ENCODE measurements around the gene EPHB2. TPM values are rescaled to one million over a fixed set of nuclear protein-coding genes. Genes with fewer than 3 reads are reported as not detected.

Gene EPHB2
- total RNA-seq, 1 donor from 2014 or later, result 40.3 TPM

DNA sequence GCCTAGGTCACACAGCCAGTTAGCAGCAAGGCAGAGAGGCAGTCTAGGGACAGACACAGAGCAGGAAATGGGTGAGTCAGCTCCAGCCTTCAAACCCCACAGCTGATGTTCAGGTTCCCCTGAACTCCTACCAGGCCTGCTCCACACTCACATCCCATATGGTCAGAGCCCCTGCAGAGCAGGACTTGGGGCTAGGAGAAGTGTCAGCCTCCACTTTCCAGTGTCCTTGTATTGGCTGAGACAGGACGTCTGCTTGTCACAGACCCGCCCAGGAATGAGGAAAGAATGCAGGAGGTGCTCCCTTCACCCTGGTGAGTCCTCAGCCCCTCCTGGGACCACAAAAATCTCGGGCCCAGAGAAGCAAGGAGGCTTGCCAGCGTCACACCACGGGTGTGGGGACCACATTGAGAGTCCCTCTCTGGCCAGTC lies 169.5 kb downstream of the EPHB2 start:
- no peak for DNase-seq (ENCODE audit: extremely low spot score, unreplicated experiment)
- no peaks in the 10 kb centered on the region for H3K9me3 Mint-ChIP-seq
- H3K4me3 Mint-ChIP-seq, result no peak overlapping the region
- peaks cover 4% of the 10 kb centered on the region for H3K36me3 Mint-ChIP-seq
- TF ChIP-seq, protein P1, sequence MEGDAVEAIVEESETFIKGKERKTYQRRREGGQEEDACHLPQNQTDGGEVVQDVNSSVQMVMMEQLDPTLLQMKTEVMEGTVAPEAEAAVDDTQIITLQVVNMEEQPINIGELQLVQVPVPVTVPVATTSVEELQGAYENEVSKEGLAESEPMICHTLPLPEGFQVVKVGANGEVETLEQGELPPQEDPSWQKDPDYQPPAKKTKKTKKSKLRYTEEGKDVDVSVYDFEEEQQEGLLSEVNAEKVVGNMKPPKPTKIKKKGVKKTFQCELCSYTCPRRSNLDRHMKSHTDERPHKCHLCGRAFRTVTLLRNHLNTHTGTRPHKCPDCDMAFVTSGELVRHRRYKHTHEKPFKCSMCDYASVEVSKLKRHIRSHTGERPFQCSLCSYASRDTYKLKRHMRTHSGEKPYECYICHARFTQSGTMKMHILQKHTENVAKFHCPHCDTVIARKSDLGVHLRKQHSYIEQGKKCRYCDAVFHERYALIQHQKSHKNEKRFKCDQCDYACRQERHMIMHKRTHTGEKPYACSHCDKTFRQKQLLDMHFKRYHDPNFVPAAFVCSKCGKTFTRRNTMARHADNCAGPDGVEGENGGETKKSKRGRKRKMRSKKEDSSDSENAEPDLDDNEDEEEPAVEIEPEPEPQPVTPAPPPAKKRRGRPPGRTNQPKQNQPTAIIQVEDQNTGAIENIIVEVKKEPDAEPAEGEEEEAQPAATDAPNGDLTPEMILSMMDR (conservative IDR thresholded peaks at IDR 0.05), result no peak
- no peak overlapping the region for H3K27ac Mint-ChIP-seq
- no peaks in the 10 kb centered on the region for H3K27me3 Mint-ChIP-seq
- peaks cover 8% of the 10 kb centered on the region for H3K4me1 Mint-ChIP-seq (ENCODE audit: unreplicated experiment)

DNA sequence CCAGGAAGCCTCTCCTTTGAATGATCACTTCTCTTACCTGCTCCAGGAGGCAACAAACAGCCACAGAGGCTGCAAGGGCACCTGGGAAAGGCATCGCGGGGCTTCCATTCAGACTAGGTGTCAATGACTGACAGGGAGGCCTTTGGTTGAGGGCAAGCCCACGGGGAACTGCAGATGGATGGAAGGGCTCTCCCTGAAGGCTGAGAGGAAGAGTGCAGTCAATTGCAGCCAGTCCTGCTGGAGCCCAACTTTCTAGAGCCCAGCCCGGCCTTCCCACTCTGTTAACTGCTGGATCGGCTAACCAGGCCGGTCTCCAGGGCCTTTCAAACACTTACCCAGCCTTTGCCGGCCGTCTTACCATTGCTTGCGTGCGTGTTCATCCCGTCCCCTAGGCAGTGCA lies 172.8 kb downstream of the EPHB2 start:
- no peak overlapping the region for H3K27ac Mint-ChIP-seq
- peaks cover 8% of the 10 kb centered on the region for H3K36me3 Mint-ChIP-seq
- no peaks in the 10 kb centered on the region for H3K27me3 Mint-ChIP-seq
- H3K4me1 Mint-ChIP-seq (ENCODE audit: unreplicated experiment), result peaks cover 6% of the 10 kb centered on the region
- no peak for DNase-seq (ENCODE audit: extremely low spot score, unreplicated experiment)
- no peaks in the 10 kb centered on the region for H3K9me3 Mint-ChIP-seq
- H3K4me3 Mint-ChIP-seq, result no peak overlapping the region
- TF ChIP-seq, protein P1 (conservative IDR thresholded peaks at IDR 0.05), result no peak

DNA sequence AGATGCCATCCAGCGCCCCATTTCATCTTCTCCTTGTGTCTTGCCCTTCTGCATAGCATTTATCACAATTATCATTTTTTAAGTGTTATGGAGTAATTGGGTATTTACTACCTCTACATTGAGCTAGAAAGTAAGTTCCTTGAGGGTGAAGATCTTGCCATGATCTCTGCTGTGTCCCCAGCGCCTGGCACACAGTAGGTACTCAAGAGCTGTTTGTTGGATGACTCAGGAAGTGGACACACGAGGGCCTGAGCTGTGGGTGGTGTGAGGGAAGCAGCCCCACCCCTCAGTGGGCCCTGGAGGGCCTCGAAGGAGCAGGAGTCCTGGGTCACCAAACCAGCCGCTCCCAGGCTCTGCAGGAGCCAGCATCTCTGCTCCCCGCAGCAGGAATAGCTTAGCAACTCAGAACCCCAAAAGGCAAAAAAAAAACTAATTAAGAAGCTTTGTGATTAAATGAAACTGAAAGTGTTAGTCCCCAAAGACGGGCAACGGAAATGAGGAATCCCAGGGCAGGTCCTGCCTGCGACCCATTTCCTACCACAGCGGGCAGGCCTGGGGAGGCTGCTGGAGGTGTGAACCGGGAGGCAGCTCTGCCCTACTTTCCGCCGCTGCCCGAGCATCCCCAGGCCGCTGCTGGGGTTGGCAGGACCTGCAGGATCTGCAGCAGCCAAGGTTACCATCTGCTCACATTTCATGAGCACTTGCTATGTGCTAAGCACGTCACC lies 174.3 kb downstream of the EPHB2 start:
- TF ChIP-seq, protein P1 (conservative IDR thresholded peaks at IDR 0.05), result no peak
- Mint-ChIP-seq H3K27ac (no peak overlapping the region), H3K4me3 (no peak overlapping the region), H3K9me3 (no peaks in the 10 kb centered on the region), H3K36me3 (peaks cover 8% of the 10 kb centered on the region), H3K4me1 (ENCODE audit: unreplicated experiment) (peaks cover 14% of the 10 kb centered on the region), H3K27me3 (no peaks in the 10 kb centered on the region)
- no peak for DNase-seq (ENCODE audit: extremely low spot score, unreplicated experiment)

DNA sequence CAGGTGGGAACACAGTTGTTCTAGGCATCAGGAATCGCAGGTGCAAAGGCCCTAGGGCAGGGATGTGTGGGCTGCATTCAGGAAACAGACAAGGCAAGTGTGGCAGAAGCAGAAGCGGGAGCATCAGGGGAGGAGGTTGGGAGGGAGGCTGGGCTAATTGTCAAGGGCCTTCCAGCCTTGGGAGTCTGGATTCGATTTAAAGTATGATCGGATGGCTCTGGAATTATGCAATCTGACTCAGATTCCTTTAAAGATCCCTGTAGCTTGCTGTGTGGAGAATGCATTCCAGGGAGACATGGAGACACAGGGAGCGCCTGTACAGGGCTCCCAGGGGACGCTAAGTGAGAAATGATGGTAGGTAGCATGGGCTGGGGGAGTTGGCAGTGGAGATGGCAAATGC lies 175.6 kb downstream of the EPHB2 start:
- no peak for DNase-seq (ENCODE audit: extremely low spot score, unreplicated experiment)
- Mint-ChIP-seq H3K36me3 (peaks cover 8% of the 10 kb centered on the region), H3K27ac (peak overlapping the region; percentile 26), H3K9me3 (no peaks in the 10 kb centered on the region), H3K4me1 (ENCODE audit: unreplicated experiment) (peaks cover 14% of the 10 kb centered on the region), H3K4me3 (no peak overlapping the region), H3K27me3 (no peaks in the 10 kb centered on the region)
- TF ChIP-seq, protein P1 (conservative IDR thresholded peaks at IDR 0.05), result no peak

DNA sequence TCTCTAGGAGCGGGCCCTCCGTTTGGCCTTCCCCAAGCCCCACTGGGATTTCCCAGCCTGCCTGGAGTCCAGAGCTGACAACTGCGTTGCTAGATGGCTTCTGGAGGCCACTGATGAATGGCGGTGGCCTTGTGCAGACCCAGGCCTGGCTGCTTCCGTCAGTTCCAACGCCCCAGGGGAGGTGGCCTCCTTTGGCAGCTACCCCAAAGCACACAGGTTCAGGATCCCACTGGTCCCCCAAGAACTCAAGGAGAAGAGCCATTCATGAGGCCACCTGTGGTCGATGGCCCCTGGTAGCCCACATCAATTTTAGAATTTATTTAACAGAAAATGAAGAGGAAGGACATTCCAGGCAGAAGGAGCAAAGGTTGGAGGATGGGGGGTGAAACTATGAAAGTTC lies 176.9 kb downstream of the EPHB2 start:
- H3K27me3 Mint-ChIP-seq, result no peaks in the 10 kb centered on the region
- no peak overlapping the region for H3K27ac Mint-ChIP-seq
- no peaks in the 10 kb centered on the region for H3K9me3 Mint-ChIP-seq
- DNase-seq (ENCODE audit: extremely low spot score, unreplicated experiment), result no peak
- H3K4me3 Mint-ChIP-seq, result no peak overlapping the region
- H3K36me3 Mint-ChIP-seq, result peaks cover 11% of the 10 kb centered on the region
- TF ChIP-seq, protein P1 (conservative IDR thresholded peaks at IDR 0.05), result no peak
- H3K4me1 Mint-ChIP-seq (ENCODE audit: unreplicated experiment), result peaks cover 14% of the 10 kb centered on the region

Data from type B pancreatic cell (in vitro differentiated cells).